GM12865 (cell line): ENCODE data around the gene ROS1.

Experiments
- DNase-seq: peaks from one replicate; pipeline ENCODE4 v3.0.0; 2010; ENCODE audit warnings: low read depth
- H3K4me3 ChIP-seq: 2 replicates; pipeline ENCODE4 v1.5.1; 2011; ENCODE audit warnings: mild to moderate bottlenecking, low read depth, low read length, control low read depth
- CTCF ChIP-seq: IDR thresholded peaks from 2 replicates; pipeline ENCODE4 v1.5.1; 2011; ENCODE audit warnings: low read length, control low read depth, low read depth, inconsistent platforms; ENCODE audit not compliant: insufficient read depth; ENCODE audit errors: missing control alignments

ROS1 gene

GRCh38 chr6:117396228-117396627, 29.5 kb downstream of the ROS1 start:
- no peak for TF ChIP-seq CTCF
- H3K4me3 ChIP-seq, result no peak overlapping the region
- no peak for DNase-seq

- no peak for TF ChIP-seq CTCF
- no peak for DNase-seq
- no peak overlapping the region for H3K4me3 ChIP-seq
Observed at GRCh38 chr6:117395164-117395563, 30.6 kb downstream of the ROS1 start.

- DNase-seq, result no peak
Observed at GRCh38 chr6:117393045-117393444, 32.7 kb downstream of the ROS1 start.

GRCh38 chr6:117391874-117392583, 33.7 kb downstream of the ROS1 start:
- no peak for TF ChIP-seq CTCF

More at GRCh38 chr6:117393045-117393444, 32.7 kb downstream of the ROS1 start:
- TF ChIP-seq CTCF, result no peak
- H3K4me3 ChIP-seq, result no peak overlapping the region

GRCh38 chr6:117389227-117390057, 36.3 kb downstream of the ROS1 start:
- H3K4me3 ChIP-seq, result no peak overlapping the region
- no peak for TF ChIP-seq CTCF
- no peak for DNase-seq

More at GRCh38 chr6:117391874-117392583, 33.7 kb downstream of the ROS1 start:
- no peak for DNase-seq
- H3K4me3 ChIP-seq, result no peak overlapping the region

- no peak for TF ChIP-seq CTCF
- no peak overlapping the region for H3K4me3 ChIP-seq
- no peak for DNase-seq
Observed at GRCh38 chr6:117387454-117387974, 38.2 kb downstream of the ROS1 start.

- no peak for TF ChIP-seq CTCF
- DNase-seq, result no peak
- no peak overlapping the region for H3K4me3 ChIP-seq
Observed at GRCh38 chr6:117384659-117385058, 41.1 kb downstream of the ROS1 start.
